Measurements from ENCODE around the gene MAFG.
A peak's percentile ranks its signal among the peaks of the same experiment; 100 is the strongest.

MAFG gene

DNA sequence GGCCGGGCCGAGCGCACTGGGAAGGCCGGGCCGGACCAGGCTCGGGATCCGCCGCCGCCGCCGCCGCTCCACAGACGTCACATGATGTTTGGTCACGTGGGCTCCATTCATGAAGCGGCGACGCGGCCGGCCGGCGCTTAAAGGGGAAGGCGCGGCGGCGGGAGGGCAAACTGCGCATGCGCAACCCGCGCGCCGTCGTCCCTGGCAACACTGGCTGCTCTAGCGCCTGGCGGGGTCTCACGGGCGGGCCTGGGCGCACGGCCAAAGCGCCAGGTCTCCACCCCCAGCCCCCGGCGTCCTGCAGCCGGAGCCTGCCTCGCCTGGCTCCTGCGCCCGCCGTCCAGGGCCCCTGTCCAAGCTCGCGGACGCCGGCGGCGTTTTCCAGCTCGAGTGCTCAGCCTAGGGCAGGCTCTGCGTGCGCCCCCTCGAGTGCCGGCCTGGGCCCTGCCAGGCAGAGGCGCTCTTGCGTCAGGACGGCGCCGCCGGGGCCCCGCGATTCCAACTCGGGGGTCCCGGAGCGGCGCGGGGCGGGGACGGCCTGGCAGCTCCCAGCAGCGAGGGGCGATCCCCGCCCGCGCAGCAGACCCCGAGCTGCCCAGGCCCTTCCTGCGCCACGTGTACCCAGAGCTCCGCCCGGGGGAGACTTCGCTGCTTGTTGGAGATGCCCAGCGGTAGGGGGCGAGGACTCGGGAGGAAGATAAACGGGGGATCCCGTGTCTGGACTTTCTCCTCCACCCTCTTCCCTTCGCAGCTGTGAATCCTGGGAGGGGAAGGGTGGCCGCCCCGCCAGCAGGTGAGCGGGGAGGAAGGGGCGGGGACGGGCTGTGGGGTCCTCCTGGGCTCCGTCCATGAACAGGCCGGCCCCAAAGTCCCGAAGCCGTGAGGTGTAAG, at the start of gene MAFG:
MAFG (minus strand) TSS at position 83 of the 891 bp plus-strand sequence. CDS start 4,550 bp downstream, outside the sequence.
- peak; percentile 91 for DNase-seq

DNA sequence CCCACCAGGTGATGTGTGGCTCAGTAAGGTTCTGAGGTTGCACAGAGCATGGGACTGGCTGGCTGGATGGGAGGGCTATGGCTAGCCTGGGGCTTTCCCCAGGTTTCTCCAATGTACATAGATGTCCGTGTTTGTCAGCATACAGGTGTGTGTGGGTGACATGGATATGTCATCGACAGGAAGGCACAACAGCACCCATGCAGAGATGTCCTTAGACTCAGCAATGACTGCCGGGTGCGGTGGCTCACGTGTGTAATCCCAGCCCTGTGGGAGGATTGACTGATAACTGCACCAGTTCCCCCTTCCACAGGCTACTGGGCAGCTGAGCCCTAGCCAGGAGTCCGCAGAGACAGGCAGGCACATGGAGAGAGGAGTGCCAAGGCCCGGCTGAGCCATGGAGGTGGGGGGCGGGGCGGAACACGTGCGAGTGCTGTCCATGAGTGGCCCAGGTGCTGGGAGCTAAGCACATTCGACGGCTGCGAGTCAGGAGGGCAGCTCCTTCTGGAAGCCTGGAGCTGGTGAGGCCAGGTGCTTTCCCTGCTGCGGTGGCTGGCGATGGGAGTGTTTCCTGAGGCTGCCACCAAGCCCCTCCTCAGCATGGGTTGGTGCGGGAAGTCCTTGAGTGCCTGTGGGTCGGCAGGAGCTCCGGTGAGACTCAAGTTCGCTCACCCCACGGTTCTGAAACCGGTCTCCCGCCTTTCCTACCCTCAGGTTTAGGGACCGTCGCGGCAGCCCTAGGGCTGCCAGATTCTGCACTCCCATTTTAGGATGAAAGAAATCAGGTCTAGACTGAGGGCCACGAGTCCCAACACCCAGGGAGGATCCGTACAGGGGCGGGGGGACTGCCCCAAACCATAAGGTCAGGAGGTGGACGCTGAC, 49.0 kb upstream of the MAFG start:
- DNase-seq = peak; percentile 17 to 32

DNA sequence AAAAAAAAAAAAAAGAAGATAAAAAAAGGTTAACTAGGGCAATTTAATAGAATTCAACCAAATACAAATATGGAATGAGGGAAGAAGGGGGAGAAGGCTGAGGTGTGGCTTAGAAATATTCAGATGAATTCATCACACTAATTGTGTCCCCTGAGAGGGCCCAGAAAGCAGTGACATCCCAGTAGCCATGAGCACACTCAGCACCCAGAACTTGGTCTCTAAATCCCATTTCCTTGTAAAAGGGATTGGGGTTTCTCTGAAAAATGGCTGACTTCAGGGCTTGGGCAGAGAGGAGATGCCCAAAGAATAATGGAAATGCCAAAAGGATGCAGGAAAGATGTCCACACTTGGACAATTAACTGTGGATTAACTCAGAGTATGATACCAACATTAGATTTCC, 45.9 kb upstream of the MAFG start:
- DNase-seq = no peak

DNA sequence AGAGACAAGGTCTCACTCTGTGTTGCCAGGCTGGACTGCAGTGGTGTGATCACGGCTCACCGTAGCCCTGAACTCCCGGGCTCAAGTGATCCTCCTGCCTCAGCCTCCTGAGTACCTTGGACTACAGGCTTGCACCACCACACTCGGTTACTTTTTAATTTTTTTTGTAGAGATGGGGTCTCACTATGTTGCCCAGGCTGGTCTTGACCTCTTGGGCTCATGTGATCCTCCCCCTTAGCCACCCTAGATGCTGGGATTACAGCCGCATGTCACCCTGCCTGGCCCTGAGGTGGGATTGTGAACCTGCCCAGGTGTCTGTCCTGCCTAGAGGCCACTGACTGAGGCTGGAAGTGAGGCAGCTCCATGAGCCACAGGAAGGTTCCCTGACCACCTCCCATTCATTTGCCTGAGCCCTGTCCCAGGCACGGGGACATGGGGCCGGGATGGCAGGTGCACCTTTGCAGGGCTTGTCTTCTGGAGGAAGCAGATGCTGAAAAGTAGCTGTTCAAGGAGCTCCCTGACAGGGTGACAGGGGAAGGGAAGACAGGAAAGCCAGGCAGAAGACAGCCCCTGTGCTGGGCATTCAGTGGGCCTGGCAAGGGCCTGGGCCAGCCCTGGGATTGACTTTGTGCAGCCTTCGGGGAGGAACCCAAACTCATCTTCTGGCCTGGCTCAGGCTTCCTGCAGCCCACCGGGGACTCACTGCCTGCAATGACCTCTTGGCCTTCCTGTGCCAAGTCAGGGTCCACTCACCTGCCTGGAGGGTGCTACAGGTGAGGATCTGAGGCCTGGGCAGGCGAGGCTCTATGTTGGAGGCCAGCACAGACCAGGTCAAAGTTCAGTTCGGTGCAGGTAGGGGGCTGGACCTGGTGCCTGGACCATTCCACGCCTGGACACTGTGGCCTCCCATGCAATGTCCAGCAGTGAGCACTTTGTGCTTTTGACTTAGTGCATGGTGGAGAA, 41.6 kb upstream of the MAFG start:
- no peak for DNase-seq

DNA sequence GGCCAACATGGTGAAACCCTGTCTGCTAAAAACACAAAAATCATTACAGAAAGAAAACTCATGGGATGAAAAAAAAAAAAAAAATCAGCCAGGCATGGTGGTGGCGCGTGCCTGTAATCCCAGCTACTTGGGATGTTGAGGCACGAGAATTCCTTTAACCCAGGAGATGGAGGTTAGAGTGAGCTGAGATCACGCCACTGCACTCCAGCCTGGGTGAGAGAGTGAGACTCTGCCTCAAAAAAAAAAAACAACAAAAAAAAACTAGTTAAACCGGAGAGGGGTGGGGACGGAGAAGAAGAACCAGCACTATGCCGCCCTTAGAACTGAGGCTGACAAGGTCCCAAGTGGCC, 40.8 kb upstream of the MAFG start:
- DNase-seq = no peak

DNA sequence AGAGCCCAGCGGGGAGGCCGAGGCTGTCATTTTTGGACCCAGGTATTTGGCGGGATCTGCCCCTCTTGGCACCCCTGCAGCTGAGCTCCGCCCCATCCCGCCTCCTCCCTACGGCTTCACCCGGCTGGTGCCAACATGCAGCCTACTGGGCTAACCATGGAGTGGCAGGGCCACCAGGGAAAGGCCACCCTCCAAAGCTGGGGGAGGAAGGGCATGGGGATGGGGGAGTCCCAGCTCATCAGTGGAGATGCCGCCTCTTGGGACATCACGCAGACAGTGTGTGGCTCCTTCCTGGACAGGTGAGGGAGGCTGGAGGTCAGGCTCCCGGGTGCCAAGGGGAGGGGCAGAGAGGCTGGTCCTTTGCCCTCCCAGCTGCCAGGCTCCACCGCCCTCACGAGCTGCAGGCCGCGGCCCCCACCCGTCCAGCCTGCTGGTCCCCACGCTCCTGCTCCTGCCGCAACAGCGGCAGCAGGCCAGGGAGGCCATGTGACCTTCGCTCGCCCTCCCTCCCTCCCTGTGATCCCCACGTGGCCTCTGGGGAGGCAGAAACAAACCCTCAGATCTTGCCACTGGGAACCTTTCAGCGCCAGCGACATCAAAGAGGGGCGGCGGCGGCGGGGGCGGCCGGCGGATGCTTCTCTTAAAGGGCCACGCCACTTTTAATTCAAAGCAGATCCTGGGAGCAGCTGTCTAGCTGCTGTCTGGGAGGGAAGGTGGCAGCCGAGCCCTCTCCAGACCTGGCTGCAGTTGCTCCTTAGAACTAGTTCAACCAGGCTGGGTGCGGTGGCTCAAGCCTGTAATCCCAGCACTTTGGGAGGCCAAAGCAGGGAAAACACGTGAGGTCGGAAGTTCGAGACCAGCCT, 40.2 kb upstream of the MAFG start:
- peak; percentile 86 to 89 for DNase-seq

DNA sequence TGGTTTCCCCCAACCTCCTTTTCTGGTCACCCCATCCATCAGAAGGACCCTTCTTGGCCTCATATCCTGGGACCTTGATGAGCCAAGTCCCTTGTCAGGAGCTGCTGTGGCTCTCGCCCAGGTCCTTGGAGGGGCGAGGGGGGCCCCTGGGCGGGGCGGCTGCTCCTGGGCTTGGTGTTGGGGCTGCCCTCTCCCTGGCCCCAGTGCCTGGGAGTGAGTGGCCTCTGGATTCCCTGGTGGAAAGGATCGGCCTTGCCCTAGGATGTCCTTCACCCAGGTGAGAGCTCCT, 39.7 kb upstream of the MAFG start:
- DNase-seq = no peak

DNA sequence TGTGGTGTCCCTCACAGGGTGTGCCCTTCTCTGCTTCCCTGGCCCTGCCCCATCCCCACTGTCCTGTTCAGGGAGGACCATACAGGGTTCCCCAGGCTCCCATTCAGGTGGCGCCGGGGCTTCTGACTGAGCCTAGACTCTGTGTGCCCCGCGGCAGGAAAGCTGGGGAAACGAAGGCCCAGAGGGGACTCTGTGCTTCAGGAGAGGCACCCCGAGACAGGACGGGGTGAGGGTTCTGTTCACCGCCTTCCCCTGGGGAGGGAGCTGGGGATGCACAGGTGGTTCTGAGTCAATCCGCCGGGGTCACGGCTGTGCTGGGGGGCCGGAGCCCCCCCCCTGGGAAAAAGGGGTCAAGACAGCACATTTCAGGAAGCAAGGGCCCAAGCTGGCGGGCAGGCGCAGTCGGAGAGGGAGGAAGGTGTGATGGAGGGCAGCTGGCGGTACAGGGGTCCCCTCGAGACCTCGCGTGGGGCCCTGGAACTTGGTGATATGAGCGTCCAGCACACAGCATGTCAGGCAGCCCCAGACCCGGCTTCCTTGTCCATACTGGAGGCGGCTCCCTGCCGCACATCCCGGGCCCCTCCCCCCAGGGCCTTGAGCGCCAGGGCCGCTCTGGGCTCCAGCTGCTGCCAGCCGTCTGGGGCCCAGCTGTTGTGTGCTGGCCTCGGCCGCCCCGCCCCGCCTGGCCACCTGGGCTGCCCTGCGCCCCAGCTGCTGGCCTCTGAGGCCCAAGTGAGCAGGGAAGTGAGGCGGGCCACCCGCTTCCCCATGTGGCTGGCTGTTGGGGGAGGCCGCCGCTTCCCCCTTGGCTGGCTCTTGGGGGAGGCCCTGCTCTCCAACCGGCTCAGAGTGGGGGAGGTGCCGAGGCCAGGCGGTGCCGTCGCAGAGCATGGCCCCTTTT, 39.1 kb upstream of the MAFG start:
- DNase-seq = no peak

DNA sequence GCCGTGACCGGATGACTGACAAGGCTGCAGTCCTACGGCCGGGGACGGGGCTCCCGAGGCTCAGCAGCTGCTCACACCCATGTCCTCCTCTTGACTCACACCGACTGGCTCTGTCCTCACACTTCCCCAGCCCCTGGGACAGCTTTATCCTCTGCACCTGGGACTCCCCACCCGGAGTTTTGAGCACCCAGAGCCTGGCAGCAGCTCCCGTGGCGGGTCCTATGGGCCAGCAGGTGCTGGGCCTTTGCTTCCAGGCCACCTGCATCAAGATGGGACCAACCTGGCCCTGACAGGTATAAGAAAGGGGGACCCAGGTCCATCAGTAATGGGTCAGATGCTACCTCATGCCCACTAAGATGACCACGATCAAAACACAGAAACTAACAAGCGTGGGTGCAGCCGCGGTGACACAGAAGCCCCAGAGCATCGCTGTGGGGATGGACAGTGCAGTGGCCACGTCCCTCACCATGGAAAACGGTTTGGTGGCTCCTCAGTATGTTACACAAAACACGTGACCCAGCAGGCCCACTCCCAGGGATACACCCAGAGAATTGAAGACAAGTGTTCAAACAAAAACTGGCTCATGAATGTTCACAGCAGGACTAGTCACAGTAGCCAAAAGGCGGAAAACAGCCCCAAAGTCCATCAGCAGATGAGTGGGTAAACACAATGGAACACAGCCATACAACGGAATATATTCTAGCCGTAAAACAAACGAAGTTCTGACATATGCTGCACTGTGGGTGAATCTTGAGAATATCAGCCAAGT, 36.7 kb upstream of the MAFG start:
- DNase-seq = no peak

DNA sequence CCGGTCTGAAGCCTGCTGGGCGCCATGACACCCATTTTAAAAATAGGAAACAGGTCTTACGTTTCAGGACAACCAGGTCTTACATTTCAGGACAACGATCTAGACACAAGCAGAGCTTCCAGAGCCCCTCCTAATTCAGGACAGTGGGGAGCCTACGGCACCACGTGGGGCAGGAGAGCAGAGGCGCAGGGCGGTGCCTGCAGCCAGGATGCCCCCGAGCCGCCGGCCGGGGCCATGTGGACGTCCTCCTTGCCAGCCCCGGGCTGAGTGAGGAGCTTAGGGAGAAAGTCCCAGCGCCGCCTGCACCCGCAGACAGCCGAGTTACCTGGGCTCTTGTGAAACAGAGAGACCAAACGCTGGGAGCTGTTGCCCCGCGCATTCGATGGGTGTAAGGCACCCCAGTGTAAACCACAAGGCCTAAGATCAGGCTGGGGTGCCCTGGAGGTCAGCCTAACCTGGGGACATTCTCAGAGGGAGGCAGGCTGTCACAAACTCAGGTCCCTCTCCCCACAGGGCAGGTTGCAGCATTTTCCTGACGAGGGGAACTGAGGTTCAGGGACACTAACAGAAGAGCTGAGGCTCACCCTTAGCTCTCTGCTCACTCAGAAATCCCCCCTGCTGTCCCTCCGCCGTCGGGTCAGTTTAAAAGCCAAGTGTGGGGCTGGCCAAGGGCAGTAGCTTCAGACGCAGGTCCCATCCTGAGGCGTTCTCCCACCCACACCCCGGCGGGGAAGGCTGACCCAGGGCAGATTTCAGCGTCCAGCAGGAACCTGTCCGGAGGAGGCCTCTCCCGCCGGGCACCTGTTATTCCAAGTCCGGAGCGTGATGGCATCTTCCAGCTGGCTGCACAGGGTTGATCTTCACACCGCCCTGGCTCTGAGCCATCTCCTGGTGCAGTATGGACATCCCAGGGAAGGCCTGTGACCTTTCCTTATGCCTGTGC, 35.2 kb upstream of the MAFG start:
- no peak for DNase-seq

DNA sequence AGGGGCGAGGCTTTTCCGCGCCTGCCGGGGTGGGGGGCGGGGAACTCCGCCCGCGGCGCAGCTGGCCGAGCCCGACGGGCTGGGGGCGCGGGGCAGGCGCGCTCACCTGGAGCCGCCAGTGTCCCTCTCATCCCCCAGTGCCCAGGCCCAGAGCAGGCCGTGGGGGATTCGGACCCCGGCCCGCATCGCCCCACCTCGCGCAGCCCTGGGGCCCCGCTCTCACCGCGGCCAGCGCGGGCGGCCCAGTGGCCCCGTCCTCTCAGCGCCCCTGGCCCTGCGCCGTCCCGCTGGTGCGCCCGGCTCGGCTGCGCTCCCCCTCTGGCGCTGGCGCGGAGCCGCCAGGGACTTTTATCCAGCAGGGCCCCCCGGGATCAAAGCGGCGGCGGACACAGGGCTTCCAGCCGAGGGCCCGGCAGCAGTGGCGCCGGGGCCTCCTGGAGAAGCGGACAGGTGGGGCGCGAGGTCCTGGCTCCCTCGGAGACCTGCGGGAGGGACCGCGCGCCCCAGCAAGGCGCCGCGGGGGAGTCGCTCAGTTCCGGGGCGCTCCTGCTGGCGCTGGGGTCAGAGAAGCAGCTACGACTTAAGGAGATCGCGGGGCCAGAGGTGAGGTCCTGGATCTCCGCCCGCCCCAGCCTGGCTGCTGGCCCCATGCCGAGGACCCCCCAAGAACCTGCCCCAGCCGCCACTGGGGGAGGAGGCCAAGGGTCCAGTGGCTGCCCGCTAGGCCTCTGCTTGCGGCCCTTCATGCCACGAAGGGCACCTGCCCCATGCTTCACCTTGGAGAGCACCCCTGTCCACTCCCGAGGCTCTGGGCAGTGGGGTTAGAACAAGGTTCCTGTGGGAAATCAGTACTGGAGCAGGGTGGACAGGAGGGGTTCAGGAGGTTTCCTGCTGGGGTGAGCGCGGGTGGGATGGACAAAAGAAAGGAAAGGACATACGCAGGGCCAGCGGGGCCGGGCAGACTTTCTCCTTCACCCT, 34.3 kb upstream of the MAFG start:
- no peak for DNase-seq

DNA sequence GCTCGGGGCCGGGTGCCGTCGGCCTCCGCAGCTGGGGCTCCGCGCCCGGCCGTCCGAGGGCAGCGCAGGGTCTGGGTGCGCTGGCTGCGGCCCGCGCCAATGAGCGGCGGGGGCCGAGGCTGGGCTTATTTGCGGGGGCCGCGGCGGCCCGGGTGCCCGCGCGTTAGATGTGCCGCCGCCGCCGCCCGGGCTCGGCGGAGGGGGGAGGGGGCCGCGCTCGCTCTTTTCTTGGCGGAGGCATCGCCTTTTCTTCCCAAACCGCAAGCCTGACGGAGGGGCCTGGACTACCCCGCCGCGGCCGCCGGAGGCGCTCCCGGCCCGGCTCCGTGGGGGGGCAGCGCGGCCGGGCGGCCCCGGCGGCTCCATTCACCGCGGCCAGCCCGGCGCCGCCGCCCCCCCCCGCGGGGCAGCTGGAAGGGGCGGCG, 33.6 kb upstream of the MAFG start, which contains the start of gene NOTUM:
NOTUM (minus strand) TSS at position 101 of the 425 bp plus-strand sequence. CDS start 278 bp downstream, outside the sequence.
- DNase-seq = peak in 1 of 2 donors; percentile 15

DNA sequence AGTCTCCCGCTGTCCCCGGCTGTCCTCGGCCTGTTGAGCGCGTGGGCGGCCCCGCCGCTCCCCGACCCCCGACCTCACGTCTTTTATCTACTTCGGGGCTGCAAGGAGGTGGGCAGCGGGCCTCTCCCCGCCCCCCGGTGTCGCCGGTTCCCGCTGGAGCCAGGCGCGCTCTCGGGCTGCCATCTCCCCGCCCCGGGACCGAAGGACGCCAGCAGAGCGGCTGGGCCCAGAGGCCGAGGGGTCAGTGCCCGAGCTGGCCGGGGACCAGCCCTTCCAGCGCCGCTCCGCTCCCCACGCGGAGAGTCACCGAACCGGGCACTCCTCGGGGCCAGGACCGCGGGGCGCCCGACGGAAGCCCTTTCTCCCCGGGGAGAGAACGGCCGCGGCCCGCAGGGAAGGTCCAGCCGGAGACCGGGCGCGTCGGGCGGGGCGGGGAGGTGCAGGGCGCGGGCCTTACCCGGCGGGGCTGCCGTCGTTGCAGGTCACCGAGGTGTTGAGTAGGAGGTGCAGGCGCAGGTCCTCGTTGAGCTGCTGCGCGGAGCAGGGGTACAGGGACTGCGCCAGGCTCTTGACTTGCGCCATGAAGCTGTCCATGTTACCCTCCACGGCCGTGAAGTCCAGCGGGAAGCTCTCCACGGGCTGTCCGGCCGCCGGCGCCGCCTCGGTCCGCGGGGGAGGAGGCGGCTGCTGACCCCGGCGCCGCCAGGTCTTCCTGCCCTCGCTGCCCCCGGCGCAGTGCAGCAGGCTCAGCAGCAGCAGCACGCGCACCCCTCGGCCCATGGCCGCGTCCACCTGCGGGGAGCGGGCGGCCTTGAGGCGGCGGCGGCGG, 32.8 kb upstream of the MAFG start:
- peak in 1 of 2 donors; percentile 11 for DNase-seq

DNA sequence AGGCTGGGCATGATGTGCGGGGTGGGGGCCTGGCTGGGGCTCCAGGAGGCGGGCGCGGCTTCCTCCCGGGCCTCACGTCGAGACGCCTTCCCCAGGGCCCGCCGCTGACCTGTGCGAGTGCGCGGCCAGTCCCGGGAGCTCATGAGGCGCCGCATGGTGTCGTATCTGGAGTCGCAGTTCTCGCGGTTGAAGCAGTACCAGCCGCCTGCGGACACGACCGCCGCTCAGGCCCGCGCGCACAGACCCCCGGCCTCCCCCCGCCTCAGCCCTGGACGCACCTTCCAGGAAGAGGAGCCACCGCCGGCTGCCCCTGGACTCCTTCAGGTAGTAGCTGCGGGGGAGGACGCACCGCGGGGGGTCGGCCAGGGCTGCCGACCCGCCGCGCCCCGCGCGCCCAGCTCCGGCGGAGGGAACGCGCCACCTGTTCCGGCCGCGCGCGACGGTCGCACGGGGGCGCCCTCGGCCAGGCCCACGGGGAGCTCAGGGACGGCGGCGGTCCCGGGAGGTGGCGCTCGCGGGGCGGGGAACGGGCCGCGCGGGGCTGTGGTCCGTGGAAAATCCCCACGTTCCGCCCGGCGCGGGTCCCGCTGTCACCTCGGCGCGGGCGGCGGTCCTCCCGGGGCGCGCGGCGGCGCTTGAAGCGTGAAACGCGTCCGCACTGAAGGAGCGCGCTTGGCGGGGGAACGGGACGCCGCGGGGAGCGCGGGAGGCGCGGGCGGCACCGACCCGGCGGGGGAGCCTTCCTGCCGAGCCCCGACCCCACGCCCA, 32.0 kb upstream of the MAFG start:
- peak; percentile 78 to 85 for DNase-seq

DNA sequence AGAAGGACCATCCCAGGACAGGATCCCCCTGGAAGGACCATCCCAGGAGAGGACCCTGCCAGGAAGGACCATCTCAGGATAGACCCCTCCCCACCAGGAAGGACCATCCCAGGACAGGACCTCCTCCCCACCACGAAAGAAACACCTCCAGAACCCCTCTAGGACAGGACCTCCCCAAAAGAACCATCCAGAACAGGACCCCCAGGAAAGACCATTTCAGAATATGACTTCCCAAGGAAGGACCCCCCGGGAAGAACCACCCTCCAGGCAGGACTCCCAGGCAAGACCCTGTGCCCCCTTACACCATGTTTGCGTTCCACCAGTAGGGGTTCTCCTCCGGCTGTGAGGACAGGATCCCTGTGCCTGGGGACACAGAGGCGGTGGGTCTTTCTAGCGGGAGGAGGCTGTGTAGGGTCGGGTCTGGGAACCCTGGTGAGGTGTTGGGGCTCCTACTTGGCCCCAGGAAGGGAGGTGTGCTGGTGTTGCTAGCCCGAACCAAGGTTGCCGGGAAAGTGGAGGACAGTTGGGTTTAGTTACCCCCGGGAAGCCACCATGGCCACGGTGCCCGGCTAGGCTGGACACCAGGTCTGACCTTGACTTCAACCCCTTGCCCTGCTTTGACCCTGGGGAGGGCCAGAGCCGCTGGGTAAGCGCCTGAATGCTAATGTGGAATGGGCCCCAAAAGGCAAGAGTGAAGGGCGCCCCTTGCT, 31.3 kb upstream of the MAFG start:
- no peak for DNase-seq

Measured in CD4-positive, alpha-beta T cell treated with Interleukin-4 for 1 hour (primary cell).